Activated T-cell treated with anti-CD3 and anti-CD28 coated beads, Interleukin-2, amount 50 U/mL, for 1 hour (primary cell): Measurements from ENCODE around the gene CDK5RAP1.
"Not testable (repeated sequence)": the region's sequence is repeated elsewhere in the genome, so short reads cannot be mapped to it uniquely, and the experiment has no call there.

Experiments used
- DNase-seq: peaks from one replicate; pipeline ENCODE4 v3.0.0-alpha.2; 2020

CDK5RAP1 gene

DNA sequence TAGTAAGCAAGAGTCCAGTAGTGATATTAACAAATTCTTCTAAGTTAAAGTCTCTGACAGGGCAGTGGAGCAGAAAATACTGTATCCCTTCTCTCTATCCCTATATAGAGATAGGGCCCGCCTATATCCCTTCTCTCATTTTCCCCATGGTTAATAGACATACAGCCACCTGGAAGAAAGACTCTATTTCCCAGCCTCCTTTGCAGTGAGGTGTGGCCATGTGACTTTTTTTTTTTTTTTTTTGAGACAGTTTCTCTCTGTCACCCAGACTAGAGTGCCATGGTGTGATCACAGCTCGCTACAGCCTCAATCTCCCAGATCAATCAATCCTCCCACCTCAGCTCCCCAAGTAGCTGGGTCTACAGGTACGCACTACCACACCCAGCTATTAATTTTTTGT, 16.7 kb upstream of the CDK5RAP1 start:
- DNase-seq, result no peak

- DNase-seq, result no peak
Measured at GRCh38 chr20:33415948-33416347, 14.6 kb upstream of the CDK5RAP1 start.

- DNase-seq, result no peak
Measured at GRCh38 chr20:33412484-33412838, 11.1 kb upstream of the CDK5RAP1 start.

DNA sequence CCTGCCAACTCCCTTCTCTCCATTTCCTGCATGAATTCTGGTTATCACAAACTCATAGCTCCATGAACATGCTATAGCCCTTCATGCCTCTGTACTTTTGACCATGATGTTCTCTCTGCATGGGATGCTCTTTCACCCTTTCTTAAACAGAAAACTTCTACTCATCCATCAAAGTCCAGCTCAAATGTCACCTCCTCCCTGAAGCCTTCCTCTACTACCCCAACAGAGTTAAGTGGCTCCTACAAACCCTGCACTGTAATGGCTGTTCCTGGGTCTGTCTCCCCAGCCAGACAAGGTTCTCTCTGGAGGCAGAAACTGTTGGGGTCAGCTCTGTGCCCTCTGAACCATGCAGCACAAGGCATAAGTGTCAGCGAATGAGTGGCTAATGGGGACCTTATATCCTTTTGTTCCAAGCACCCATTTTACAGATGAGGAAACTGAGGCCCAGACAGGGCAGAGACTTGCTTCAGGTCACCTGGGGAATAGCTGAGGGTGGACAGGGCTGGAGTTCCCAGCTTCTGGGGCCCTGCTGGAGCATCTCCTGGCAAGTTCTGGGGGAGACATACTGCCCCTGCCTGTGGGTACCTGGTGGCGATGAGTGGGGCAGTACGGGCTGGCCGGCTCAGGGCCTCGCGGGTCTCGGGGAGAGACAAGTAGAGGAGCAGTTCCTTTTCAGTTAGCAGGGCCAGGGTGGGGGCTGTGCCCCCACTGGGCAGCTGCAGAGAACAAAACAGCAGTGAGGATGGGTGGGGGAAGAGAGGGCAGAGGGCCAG, 10.6 kb upstream of the CDK5RAP1 start:
- DNase-seq, result no peak

- no peak for DNase-seq
Measured at GRCh38 chr20:33411242-33411641, 9.9 kb upstream of the CDK5RAP1 start.

- no peak for DNase-seq
Measured at GRCh38 chr20:33410081-33410742, 8.9 kb upstream of the CDK5RAP1 start.

GRCh38 chr20:33408716-33409654, 7.7 kb upstream of the CDK5RAP1 start:
- DNase-seq, result no peak

DNA sequence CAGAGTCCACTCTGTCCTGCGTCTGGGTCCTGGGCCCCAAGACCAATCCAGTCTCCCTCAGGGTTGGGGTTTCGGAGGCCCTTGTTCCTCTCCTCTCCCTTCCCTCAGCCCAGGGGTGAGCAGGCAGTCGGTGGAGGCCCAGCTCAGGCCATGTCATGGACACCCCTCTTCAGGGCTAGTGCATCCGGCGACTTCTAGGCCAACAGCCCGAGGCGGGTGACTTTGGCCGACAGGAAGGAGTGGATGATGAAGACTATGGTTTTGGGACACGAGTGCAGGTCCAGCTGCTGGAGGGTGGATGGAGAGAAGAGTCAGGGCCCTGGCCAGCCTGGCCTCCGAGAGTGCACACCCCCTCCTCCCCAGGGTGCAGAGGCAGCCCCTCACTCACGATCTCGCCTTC, 7.0 kb upstream of the CDK5RAP1 start:
- no peak for DNase-seq

DNA sequence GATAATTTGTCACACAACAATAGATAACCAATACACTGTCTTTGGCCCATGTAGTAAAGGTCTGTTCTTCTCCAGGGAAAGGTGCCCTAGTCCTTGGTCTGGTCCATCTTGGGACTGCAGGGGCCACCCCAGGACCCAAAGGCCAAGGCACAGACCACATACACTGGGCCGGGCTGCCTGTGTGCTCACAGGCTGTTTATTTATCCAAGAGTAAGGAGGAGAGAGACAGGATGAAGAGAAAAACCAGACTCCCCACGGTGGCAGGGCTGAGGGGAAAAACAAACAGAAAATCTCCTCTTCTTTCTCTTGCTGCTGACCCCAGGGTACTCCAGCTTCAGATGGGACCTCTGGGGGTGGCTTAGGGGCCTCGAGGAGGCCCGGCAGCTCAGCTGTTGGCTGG, 6.5 kb upstream of the CDK5RAP1 start:
- no peak for DNase-seq

GRCh38 chr20:33407251-33407650, 5.9 kb upstream of the CDK5RAP1 start:
- DNase-seq, result no peak

DNA sequence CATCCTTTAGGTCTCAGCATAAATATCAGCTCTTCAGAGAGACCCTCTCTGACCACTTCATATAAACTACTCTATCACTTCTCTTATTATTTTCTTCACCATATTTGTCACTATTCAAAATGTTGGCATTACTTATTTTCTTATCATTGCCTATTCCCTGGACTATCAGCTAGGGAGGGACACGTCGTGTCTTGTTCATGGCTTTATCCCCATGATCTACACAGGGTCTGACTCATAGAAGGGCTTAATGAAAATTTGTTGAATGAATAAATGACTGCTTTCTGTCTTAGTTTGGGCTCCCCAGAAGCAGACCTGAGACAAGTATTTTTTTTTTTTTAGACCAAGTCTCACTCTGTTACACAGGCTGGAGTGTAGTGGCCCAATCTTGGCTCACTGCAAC, 3.0 kb upstream of the CDK5RAP1 start:
- no peak for DNase-seq

- DNase-seq, result no peak
Measured at GRCh38 chr20:33401921-33402369, 626 bp upstream of the CDK5RAP1 start.

- DNase-seq, result no peak
Measured at GRCh38 chr20:33400812-33401183, 521 bp downstream of the CDK5RAP1 start.

GRCh38 chr20:33399924-33400323, 1.4 kb downstream of the CDK5RAP1 start:
- no peak for DNase-seq

DNA sequence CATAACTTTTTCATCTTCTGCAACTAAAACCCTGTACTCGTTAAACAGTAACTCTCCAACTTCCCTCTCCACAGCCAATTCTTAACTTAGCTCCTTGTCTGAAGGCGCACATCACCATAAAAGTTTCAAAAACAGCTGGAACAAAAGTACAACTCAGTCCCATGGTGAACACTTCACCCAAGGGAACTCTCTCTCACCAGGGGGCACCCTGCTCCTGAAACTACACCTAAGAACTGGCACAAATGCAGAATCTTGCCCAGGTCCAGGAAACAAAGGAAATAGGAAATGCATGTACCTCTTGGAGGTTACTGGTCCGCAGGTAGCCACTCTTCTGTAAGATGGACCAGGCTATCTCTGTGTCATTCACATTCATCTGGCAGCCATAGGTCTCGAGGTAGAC, 6.6 kb downstream of the CDK5RAP1 start:
- DNase-seq, result no peak

GRCh38 chr20:33393609-33394008, 7.7 kb downstream of the CDK5RAP1 start:
- no peak for DNase-seq

GRCh38 chr20:33391722-33392415, 9.4 kb downstream of the CDK5RAP1 start:
- no peak for DNase-seq

- not testable (repeated sequence) for DNase-seq
Measured at GRCh38 chr20:33389326-33389725, 12.0 kb downstream of the CDK5RAP1 start.

DNA sequence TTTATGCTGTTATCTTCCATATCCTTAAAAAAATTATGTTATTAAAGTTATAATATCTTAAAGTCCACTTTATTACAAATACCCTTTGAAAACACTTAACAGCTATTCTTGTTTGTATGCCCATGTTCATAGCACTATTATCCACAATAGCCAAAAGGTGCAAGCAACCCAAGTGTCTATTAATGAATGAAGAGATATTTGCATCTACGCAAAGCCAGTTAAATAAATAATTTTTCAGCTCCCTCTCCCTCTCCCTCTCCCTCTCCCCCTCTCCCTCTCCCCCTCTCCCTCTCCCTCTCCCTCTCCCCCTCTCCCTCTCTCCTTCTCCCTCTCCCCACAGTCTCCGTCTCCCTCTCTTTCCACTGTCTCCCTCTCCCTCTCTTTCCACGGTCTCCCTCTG, 13.1 kb downstream of the CDK5RAP1 start:
- DNase-seq, result no peak

- DNase-seq, result no peak
Measured at GRCh38 chr20:33387177-33387576, 14.1 kb downstream of the CDK5RAP1 start.

- DNase-seq, result no peak
Measured at GRCh38 chr20:33386673-33387072, 14.6 kb downstream of the CDK5RAP1 start.

GRCh38 chr20:33377366-33377765, 24.0 kb downstream of the CDK5RAP1 start:
- no peak for DNase-seq
